RWPE2 (cell line): ENCODE measurements around the gene MGST1.

Experiments
- ATAC-seq: fragments of 200-7000 bp; cut with Tn5 transposase; 3 replicates; pipeline ENCODE4 v1.9.1; 2021; ENCODE audit warnings: low read depth
- DNase-seq: peaks from one replicate; pipeline ENCODE4 v3.0.0-alpha.2; 2020; ENCODE audit warnings: low spot score
- H3K27ac ChIP-seq: fragments of 450-650 bp; 2 replicates; pipeline ENCODE4 v1.5.1; 2017; ENCODE audit warnings: mild to moderate bottlenecking; ENCODE audit not compliant: poor library complexity, severe bottlenecking
- H3K27me3 ChIP-seq: fragments of 250-450 bp; sonication (Bioruptor Pico); 2 replicates; pipeline ENCODE4 v1.5.1; 2021; ENCODE audit warnings: mild to moderate bottlenecking, moderate library complexity; ENCODE audit not compliant: insufficient read depth, poor library complexity, severe bottlenecking
- H3K36me3 ChIP-seq: fragments of 250-450 bp; sonication (Bioruptor Pico); 2 replicates; pipeline ENCODE4 v1.5.1; 2020; ENCODE audit warnings: low read depth, mild to moderate bottlenecking, moderate library complexity
- H3K4me1 ChIP-seq: fragments of 250-450 bp; sonication (Bioruptor Pico); 2 replicates; pipeline ENCODE4 v1.5.1; 2021; ENCODE audit warnings: mild to moderate bottlenecking, moderate library complexity; ENCODE audit not compliant: insufficient read depth, poor library complexity, severe bottlenecking
- H3K4me3 ChIP-seq: fragments of 250-450 bp; sonication (Bioruptor Pico); 2 replicates; pipeline ENCODE4 v1.5.1; 2021; ENCODE audit warnings: mild to moderate bottlenecking, moderate library complexity; ENCODE audit not compliant: severe bottlenecking
- H3K9me3 ChIP-seq: fragments of 250-450 bp; sonication (Bioruptor Pico); 2 replicates; pipeline ENCODE4 v1.5.1; 2021; ENCODE audit warnings: mild to moderate bottlenecking, moderate library complexity; ENCODE audit not compliant: severe bottlenecking
- TF ChIP-seq, protein P1 (sequence below): fragments of 450-650 bp; IDR thresholded peaks from one replicate; pipeline ENCODE4 v1.5.1; 2017; ENCODE audit warnings: mild to moderate bottlenecking, moderate library complexity; ENCODE audit not compliant: poor library complexity, severe bottlenecking

Gene MGST1

DNA sequence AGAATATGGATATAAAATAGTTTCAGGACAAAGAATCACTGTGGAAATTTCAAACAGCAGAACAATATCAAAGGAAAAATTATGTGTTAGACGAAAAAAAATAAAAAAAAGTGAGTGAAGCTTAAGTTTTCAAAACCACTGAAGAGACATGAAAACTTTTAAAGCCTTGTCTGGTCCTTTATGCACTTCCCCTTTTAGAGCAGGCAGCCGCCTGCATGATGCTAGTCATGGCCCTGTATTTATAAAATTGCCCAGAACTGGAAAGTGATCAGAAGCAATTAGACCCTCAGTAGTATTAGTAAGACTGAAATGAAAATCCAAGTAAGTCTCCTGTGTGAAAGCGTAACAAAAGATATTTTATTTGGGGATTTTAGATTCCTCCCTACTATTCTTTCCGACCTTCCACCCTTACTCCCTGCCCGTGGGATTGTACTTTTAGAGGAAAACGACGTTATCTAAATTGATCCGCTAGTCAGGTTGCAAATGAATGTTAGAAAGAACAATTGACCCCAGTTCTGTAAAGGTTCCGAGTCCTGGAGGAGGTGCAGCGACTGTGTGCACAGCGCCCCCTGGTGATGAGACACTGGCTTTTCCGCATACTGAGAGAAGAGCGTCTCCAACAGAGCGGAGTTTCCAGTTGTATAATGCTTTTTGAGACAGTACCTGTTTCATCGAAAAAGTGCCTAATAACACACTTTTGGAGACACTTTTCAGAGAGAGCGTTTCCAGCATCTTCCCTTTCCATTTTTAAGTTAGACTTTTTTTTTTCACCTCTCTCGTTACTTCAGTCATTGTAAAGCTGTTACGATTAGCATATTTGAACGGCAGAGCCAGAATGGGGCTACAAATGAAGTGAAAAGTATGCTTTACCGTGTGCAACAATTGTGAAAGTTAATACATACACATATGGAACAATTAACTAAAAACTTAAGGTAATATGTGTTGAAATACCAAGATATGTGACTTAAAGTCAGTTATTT is 12.4 kb downstream of the MGST1 start:
- no peak for ATAC-seq

DNA sequence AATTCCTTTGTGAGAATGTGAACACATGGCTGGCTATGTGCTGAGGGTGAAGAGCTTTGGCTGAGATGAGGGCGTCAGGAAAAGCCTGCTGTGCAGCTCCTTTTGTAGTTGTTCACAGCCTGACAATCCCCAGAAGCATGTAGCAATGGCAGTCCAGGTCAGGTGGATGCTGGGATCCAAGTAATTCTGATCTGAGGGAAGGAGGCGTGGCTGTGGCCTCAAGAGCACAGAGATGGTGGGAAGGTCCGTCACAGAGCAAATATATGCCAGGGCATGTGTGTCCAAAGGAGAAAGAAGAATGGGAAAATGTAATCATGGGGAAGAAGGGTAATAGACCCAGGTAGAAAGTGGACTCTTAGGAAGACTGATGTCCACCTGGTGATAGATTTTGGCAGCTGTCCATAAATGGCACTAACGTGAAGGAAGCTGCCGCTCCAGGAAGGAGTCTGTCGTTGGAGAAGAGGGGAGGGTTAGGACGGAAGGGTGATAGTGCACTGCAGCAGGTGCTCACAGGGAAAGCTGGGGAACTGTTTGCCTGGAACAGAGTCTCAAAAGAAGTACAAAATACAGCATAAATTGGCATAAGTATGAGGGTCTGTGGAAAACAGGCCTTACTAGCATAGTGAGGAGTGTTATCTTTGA is 13.8 kb downstream of the MGST1 start:
- Histone ChIP-seq H3K27ac (no peak overlapping the region), H3K4me1 (no peaks in the 10 kb centered on the region), H3K9me3 (no peaks in the 10 kb centered on the region), H3K27me3 (no peaks in the 10 kb centered on the region), H3K36me3 (peaks cover 74% of the 10 kb centered on the region), H3K4me3 (no peak overlapping the region)
- ATAC-seq (no peak), DNase-seq (no peak)
- TF ChIP-seq, protein P1, sequence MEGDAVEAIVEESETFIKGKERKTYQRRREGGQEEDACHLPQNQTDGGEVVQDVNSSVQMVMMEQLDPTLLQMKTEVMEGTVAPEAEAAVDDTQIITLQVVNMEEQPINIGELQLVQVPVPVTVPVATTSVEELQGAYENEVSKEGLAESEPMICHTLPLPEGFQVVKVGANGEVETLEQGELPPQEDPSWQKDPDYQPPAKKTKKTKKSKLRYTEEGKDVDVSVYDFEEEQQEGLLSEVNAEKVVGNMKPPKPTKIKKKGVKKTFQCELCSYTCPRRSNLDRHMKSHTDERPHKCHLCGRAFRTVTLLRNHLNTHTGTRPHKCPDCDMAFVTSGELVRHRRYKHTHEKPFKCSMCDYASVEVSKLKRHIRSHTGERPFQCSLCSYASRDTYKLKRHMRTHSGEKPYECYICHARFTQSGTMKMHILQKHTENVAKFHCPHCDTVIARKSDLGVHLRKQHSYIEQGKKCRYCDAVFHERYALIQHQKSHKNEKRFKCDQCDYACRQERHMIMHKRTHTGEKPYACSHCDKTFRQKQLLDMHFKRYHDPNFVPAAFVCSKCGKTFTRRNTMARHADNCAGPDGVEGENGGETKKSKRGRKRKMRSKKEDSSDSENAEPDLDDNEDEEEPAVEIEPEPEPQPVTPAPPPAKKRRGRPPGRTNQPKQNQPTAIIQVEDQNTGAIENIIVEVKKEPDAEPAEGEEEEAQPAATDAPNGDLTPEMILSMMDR, result no peak

More for the DNA sequence above, 12.4 kb downstream of the MGST1 start:
- H3K27me3 ChIP-seq, result no peaks in the 10 kb centered on the region
- DNase-seq, result no peak
- no peak overlapping the region for H3K4me3 ChIP-seq
- no peaks in the 10 kb centered on the region for H3K9me3 ChIP-seq
- H3K27ac ChIP-seq, result no peak overlapping the region
- H3K4me1 ChIP-seq, result no peaks in the 10 kb centered on the region
- peaks cover 85% of the 10 kb centered on the region for H3K36me3 ChIP-seq
- TF ChIP-seq, protein P1, result peak; percentile 69

DNA sequence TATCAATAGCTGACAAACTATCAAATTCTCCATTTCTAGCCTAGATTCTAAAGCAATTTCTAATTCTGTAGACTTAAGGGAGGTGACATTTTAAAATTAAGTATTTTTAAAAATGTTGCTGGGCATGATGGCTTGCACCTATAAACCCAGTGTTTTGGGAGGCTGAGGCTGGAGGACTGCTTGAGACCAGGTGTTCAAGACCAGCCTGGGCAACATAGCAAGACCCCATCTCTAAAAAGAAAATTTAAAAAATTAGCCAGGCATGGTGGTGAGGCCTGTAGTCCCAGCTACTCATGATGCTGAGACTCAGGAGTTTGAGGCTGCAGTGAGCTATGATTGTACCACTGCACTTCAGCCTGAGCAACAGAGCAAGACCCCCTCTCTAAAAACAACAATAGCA is 15.1 kb downstream of the MGST1 start:
- Histone ChIP-seq H3K4me3 (no peak overlapping the region), H3K4me1 (no peaks in the 10 kb centered on the region), H3K27me3 (no peaks in the 10 kb centered on the region), H3K9me3 (no peaks in the 10 kb centered on the region), H3K27ac (no peak overlapping the region), H3K36me3 (peaks cover 61% of the 10 kb centered on the region)
- ATAC-seq (no peak), DNase-seq (no peak)
- TF ChIP-seq, protein P1, result no peak

DNA sequence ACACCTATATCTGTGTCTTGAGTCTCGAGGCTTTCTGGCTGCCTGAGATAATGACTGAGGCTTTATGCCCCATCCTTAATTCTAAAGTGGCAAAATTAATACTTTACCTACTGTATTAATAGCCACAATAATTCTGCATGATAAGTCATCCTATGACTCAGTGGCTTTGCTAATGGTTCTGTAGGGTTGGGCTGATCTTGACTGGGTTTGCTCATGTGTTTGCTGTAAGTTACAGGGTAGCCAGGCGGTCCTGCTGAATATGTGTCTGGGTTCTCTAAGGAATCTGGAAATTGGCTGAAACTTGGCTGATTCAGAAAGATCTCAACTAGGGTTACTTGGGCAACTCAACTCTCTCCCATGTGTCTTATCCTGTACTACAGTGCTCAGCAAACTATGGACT is 21.7 kb downstream of the MGST1 start:
- DNase-seq (no peak), ATAC-seq (no peak)
- TF ChIP-seq, protein P1, result no peak
- H3K36me3 ChIP-seq, result peaks cover 3% of the 10 kb centered on the region; the same call in 1 of the 2 replicates
- no peak overlapping the region for H3K4me3 ChIP-seq
- no peaks in the 10 kb centered on the region for H3K4me1 ChIP-seq
- H3K9me3 ChIP-seq, result no peaks in the 10 kb centered on the region
- no peak overlapping the region for H3K27ac ChIP-seq
- no peaks in the 10 kb centered on the region for H3K27me3 ChIP-seq
